WTC11 (cell line): ENCODE data around the gene OR2A14. TPM values are rescaled to one million over a fixed set of nuclear protein-coding genes. Genes with fewer than 3 reads are reported as not detected.

Experiments used
- ATAC-seq: fragments of 200-7000 bp; cut with Tn5 transposase; 2 replicates; pipeline ENCODE4 v1.10.0; 2021; ENCODE audit warnings: mild to moderate bottlenecking, moderate library complexity
- CTCF ChIA-PET: fragments of 300-600 bp; sonication (Branson Sonifier 250); formaldehyde crosslinking; loops from one replicate; lab custom pipeline; 2021; ENCODE audit warnings: antibody characterized with exemption; lab: Charles Lee
- POLR2A ChIA-PET: fragments of 350-600 bp; sonication (Branson Sonifier 250); formaldehyde crosslinking; loops from one replicate; lab custom pipeline; 2021; ENCODE audit warnings: antibody characterized with exemption; lab: Charles Lee
- DNase-seq: peaks from one replicate; pipeline ENCODE4 v3.0.0; 2021; ENCODE audit warnings: low spot score
- H3K27ac Mint-ChIP-seq: 2 replicates; pipeline ENCODE4 v1.8.0; 2021; ENCODE audit warnings: mixed read lengths
- H3K27me3 Mint-ChIP-seq: 2 replicates; pipeline ENCODE4 v1.8.0; 2021; ENCODE audit warnings: low read depth, mild to moderate bottlenecking, moderate library complexity, mixed read lengths
- H3K36me3 Mint-ChIP-seq: 2 replicates; pipeline ENCODE4 v1.8.0; 2021; ENCODE audit warnings: mixed read lengths
- H3K4me1 Mint-ChIP-seq: 2 replicates; pipeline ENCODE4 v1.8.0; 2022; ENCODE audit warnings: mixed read lengths
- H3K4me3 Mint-ChIP-seq: 2 replicates; pipeline ENCODE4 v1.8.0; 2021; ENCODE audit warnings: mild to moderate bottlenecking, moderate library complexity, mixed read lengths
- H3K9me3 Mint-ChIP-seq: 2 replicates; pipeline ENCODE4 v1.8.0; 2021; ENCODE audit warnings: mixed read lengths
- ATF1 ChIP-seq: sonication (generic); formaldehyde crosslinking; IDR thresholded peaks from 2 replicates; pipeline ENCODE4 v1.8.1; 2023; ENCODE audit warnings: mild to moderate bottlenecking, moderate library complexity, missing genetic modification reagents
- ELF4 ChIP-seq: sonication (generic); formaldehyde crosslinking; IDR thresholded peaks from 2 replicates; pipeline ENCODE4 v1.8.1; 2022; ENCODE audit warnings: low read depth, mild to moderate bottlenecking, moderate library complexity, missing genetic modification reagents
- FOXJ3 ChIP-seq: sonication (generic); formaldehyde crosslinking; IDR thresholded peaks from 2 replicates; pipeline ENCODE4 v1.9.0; 2021; ENCODE audit warnings: missing genetic modification reagents, mild to moderate bottlenecking, borderline replicate concordance
- FOXK1 ChIP-seq: sonication (generic); formaldehyde crosslinking; IDR thresholded peaks from 2 replicates; pipeline ENCODE4 v1.8.0; 2022; ENCODE audit warnings: mild to moderate bottlenecking, moderate library complexity, missing genetic modification reagents
- KAT7 ChIP-seq: sonication (generic); formaldehyde crosslinking; IDR thresholded peaks from 2 replicates; pipeline ENCODE4 v1.8.1; 2023; ENCODE audit warnings: missing genetic modification reagents, mild to moderate bottlenecking, borderline replicate concordance
- MXD4 ChIP-seq: fragments of 250-450 bp; sonication (Bioruptor Pico); IDR thresholded peaks from 2 replicates; pipeline ENCODE4 v1.8.0; 2021; ENCODE audit warnings: mild to moderate bottlenecking, moderate library complexity, borderline replicate concordance
- NR1H2 ChIP-seq: sonication (generic); formaldehyde crosslinking; IDR thresholded peaks from 2 replicates; pipeline ENCODE4 v1.9.0; 2021; ENCODE audit warnings: mild to moderate bottlenecking, moderate library complexity, missing genetic modification reagents
- NR2C2 ChIP-seq: sonication (generic); formaldehyde crosslinking; IDR thresholded peaks from 2 replicates; pipeline ENCODE4 v1.8.0; 2022; ENCODE audit warnings: mild to moderate bottlenecking, missing genetic modification reagents
- RELA ChIP-seq: sonication (generic); formaldehyde crosslinking; IDR thresholded peaks from 2 replicates; pipeline ENCODE4 v1.8.1; 2022; ENCODE audit warnings: missing genetic modification reagents, mild to moderate bottlenecking, borderline replicate concordance
- TEAD1 ChIP-seq: sonication (generic); formaldehyde crosslinking; IDR thresholded peaks from 2 replicates; pipeline ENCODE4 v1.8.0; 2022; ENCODE audit warnings: mild to moderate bottlenecking, missing genetic modification reagents
- ZNF317 ChIP-seq: sonication (generic); formaldehyde crosslinking; IDR thresholded peaks from 2 replicates; pipeline ENCODE4 v1.8.1; 2023; ENCODE audit warnings: low read depth, mild to moderate bottlenecking, moderate library complexity, missing genetic modification reagents, borderline replicate concordance
- ZNF423 ChIP-seq: fragments of 250-450 bp; sonication (Bioruptor Pico); IDR thresholded peaks from 2 replicates; pipeline ENCODE4 v2.1.2; 2022; ENCODE audit warnings: mild to moderate bottlenecking, moderate library complexity
- total RNA-seq: library from RNA; stranded (reverse); gene quantifications from 3 replicates; pipeline ENCODE4 v1.2.3, GENCODE V29; 2021
- TF ChIP-seq, protein P1 (sequence below): sonication (generic); formaldehyde crosslinking; IDR thresholded peaks from 2 replicates; pipeline ENCODE4 v1.8.0; 2022; ENCODE audit warnings: missing genetic modification reagents
- TF ChIP-seq, protein P2 (sequence below): fragments of 200-600 bp; IDR thresholded peaks from 2 replicates; pipeline ENCODE4 v1.8.0; 2022; ENCODE audit warnings: antibody characterized with exemption
- TF ChIP-seq, protein P3 (sequence below): sonication (generic); formaldehyde crosslinking; IDR thresholded peaks from 2 replicates; pipeline ENCODE4 v1.8.0; 2023; ENCODE audit warnings: missing genetic modification reagents, mild to moderate bottlenecking, borderline replicate concordance
- TF ChIP-seq, protein P4 (sequence below): sonication (generic); formaldehyde crosslinking; IDR thresholded peaks from 2 replicates; pipeline ENCODE4 v1.8.1; 2022; ENCODE audit warnings: low read depth, mild to moderate bottlenecking, moderate library complexity, missing genetic modification reagents, borderline replicate concordance
- TF ChIP-seq, protein P5 (sequence below): fragments of 250-450 bp; sonication (Bioruptor Pico); conservative IDR thresholded peaks from 2 replicates; pipeline ENCODE4 v1.9.0; 2021; ENCODE audit warnings: mild to moderate bottlenecking
- TF ChIP-seq, protein P6 (sequence below): fragments of 250-450 bp; sonication (Bioruptor Pico); IDR thresholded peaks from 2 replicates; pipeline ENCODE4 v1.9.0; 2021; ENCODE audit warnings: mild to moderate bottlenecking
- TF ChIP-seq, protein P7 (sequence below): fragments of 250-450 bp; sonication (Bioruptor Pico); IDR thresholded peaks from 2 replicates; pipeline ENCODE4 v2.1.2; 2022; ENCODE audit warnings: mild to moderate bottlenecking, moderate library complexity

Gene OR2A14
- total RNA-seq, 1 experiment from 2014 or later = not detected

DNA sequence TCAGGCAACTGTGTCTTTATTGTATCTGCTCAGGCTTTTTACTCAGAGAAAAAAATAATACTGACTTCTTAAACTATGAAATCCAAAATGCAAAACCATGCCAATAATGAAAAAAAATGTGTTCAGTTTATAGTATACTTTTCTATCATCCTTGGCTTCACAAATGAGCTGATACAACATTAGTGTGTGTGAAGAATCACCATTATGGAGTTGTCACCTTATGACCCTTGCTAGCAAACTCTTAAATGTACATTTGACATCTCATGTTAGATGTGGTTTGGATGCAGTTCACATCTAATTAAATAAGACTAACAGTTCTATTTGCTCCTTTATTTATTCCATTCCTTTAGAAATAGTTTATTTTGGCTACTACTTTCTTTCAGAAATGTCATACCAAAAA, 17.8 kb upstream of the OR2A14 start (continued):
- TF ChIP-seq, protein P1, sequence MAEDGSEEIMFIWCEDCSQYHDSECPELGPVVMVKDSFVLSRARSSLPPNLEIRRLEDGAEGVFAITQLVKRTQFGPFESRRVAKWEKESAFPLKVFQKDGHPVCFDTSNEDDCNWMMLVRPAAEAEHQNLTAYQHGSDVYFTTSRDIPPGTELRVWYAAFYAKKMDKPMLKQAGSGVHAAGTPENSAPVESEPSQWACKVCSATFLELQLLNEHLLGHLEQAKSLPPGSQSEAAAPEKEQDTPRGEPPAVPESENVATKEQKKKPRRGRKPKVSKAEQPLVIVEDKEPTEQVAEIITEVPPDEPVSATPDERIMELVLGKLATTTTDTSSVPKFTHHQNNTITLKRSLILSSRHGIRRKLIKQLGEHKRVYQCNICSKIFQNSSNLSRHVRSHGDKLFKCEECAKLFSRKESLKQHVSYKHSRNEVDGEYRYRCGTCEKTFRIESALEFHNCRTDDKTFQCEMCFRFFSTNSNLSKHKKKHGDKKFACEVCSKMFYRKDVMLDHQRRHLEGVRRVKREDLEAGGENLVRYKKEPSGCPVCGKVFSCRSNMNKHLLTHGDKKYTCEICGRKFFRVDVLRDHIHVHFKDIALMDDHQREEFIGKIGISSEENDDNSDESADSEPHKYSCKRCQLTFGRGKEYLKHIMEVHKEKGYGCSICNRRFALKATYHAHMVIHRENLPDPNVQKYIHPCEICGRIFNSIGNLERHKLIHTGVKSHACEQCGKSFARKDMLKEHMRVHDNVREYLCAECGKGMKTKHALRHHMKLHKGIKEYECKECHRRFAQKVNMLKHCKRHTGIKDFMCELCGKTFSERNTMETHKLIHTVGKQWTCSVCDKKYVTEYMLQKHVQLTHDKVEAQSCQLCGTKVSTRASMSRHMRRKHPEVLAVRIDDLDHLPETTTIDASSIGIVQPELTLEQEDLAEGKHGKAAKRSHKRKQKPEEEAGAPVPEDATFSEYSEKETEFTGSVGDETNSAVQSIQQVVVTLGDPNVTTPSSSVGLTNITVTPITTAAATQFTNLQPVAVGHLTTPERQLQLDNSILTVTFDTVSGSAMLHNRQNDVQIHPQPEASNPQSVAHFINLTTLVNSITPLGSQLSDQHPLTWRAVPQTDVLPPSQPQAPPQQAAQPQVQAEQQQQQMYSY (CRISPR knock-in tag) = no peak
- no peak for TF ChIP-seq FOXK1
- TF ChIP-seq FOXJ3 (CRISPR knock-in tag) = no peak
- TF ChIP-seq ZNF317 (CRISPR knock-in tag) = no peak
- no peak for TF ChIP-seq TEAD1
- TF ChIP-seq, protein P2, sequence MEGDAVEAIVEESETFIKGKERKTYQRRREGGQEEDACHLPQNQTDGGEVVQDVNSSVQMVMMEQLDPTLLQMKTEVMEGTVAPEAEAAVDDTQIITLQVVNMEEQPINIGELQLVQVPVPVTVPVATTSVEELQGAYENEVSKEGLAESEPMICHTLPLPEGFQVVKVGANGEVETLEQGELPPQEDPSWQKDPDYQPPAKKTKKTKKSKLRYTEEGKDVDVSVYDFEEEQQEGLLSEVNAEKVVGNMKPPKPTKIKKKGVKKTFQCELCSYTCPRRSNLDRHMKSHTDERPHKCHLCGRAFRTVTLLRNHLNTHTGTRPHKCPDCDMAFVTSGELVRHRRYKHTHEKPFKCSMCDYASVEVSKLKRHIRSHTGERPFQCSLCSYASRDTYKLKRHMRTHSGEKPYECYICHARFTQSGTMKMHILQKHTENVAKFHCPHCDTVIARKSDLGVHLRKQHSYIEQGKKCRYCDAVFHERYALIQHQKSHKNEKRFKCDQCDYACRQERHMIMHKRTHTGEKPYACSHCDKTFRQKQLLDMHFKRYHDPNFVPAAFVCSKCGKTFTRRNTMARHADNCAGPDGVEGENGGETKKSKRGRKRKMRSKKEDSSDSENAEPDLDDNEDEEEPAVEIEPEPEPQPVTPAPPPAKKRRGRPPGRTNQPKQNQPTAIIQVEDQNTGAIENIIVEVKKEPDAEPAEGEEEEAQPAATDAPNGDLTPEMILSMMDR = no peak

DNA sequence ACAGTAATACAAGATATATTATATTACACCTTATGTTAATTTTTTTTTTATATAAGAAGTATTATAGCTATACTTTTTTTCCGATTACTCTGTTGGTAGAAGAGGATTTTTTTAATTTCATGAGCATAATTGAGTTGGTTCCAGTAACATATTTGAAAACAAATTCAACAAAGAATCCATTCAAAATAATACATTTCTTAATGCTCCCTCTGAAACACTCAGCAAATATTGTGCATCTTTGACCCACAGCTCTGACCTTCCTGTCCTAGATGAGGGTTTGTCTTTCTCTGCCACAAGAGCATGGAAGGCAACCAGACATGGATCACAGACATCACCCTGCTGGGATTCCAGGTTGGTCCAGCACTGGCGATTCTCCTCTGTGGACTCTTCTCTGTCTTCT, 13.7 kb upstream of the OR2A14 start, which contains the start of gene OR2A2:
OR2A2 (plus strand) TSS at position 301 of the 400 bp plus-strand sequence; CDS start at position 301, 0 bp downstream.
- ChIA-PET POLR2A (no interaction called here), CTCF (no interaction called here)
- ATAC-seq (no peak), DNase-seq (no peak)
- Mint-ChIP-seq H3K4me3 (no peak within 1 kb of the TSS), H3K27me3 (no peaks in the 10 kb centered on the region), H3K9me3 (no peaks in the 10 kb centered on the region), H3K4me1 (no peaks in the 10 kb centered on the region), H3K27ac (no peak within 1 kb of the TSS), H3K36me3 (no peaks in the 10 kb centered on the region)
- TF ChIP-seq, protein P3, sequence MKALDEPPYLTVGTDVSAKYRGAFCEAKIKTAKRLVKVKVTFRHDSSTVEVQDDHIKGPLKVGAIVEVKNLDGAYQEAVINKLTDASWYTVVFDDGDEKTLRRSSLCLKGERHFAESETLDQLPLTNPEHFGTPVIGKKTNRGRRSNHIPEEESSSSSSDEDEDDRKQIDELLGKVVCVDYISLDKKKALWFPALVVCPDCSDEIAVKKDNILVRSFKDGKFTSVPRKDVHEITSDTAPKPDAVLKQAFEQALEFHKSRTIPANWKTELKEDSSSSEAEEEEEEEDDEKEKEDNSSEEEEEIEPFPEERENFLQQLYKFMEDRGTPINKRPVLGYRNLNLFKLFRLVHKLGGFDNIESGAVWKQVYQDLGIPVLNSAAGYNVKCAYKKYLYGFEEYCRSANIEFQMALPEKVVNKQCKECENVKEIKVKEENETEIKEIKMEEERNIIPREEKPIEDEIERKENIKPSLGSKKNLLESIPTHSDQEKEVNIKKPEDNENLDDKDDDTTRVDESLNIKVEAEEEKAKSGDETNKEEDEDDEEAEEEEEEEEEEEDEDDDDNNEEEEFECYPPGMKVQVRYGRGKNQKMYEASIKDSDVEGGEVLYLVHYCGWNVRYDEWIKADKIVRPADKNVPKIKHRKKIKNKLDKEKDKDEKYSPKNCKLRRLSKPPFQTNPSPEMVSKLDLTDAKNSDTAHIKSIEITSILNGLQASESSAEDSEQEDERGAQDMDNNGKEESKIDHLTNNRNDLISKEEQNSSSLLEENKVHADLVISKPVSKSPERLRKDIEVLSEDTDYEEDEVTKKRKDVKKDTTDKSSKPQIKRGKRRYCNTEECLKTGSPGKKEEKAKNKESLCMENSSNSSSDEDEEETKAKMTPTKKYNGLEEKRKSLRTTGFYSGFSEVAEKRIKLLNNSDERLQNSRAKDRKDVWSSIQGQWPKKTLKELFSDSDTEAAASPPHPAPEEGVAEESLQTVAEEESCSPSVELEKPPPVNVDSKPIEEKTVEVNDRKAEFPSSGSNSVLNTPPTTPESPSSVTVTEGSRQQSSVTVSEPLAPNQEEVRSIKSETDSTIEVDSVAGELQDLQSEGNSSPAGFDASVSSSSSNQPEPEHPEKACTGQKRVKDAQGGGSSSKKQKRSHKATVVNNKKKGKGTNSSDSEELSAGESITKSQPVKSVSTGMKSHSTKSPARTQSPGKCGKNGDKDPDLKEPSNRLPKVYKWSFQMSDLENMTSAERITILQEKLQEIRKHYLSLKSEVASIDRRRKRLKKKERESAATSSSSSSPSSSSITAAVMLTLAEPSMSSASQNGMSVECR = no peak
- TF ChIP-seq, protein P4, sequence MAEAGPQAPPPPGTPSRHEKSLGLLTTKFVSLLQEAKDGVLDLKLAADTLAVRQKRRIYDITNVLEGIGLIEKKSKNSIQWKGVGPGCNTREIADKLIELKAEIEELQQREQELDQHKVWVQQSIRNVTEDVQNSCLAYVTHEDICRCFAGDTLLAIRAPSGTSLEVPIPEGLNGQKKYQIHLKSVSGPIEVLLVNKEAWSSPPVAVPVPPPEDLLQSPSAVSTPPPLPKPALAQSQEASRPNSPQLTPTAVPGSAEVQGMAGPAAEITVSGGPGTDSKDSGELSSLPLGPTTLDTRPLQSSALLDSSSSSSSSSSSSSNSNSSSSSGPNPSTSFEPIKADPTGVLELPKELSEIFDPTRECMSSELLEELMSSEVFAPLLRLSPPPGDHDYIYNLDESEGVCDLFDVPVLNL = no peak
- TF ChIP-seq, protein P5, sequence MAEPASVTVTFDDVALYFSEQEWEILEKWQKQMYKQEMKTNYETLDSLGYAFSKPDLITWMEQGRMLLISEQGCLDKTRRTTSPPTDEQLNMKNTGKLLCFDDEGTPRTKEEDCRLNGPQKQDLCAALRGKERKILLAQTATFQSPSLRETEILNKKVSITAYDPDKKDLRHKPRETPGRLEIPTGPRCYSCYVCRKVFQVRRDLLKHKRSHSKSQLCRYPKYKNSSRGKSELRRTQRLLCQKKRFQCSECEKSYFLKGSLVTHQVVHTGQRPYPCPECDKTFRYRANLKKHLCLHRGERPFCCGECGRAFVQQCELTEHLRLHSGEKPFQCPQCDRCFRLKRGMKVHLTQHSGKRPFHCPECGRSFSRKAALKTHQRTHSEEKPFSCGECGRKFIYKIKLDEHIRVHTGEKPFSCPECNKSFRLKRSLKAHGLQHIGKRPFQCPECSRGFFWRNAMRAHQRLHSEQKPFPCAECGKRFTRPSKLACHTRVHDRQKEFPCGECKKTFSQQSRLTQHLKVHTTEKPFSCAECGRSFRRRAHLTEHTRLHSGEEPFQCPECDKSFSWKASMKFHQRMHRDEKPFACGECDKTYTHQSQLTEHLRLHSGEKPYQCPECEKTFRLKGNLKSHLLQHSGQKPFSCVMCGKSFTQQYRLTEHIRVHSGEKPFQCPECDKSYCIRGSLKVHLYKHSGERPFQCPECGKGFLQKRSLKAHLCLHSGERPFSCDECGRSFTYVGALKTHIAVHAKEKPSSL (CRISPR knock-in tag) = no peak
- no peak for TF ChIP-seq MXD4 (CRISPR knock-in tag)
- no peak for TF ChIP-seq KAT7 (CRISPR knock-in tag)
- no peak for TF ChIP-seq NR2C2 (CRISPR knock-in tag)
- TF ChIP-seq NR1H2 (CRISPR knock-in tag) = no peak
- TF ChIP-seq, protein P6, sequence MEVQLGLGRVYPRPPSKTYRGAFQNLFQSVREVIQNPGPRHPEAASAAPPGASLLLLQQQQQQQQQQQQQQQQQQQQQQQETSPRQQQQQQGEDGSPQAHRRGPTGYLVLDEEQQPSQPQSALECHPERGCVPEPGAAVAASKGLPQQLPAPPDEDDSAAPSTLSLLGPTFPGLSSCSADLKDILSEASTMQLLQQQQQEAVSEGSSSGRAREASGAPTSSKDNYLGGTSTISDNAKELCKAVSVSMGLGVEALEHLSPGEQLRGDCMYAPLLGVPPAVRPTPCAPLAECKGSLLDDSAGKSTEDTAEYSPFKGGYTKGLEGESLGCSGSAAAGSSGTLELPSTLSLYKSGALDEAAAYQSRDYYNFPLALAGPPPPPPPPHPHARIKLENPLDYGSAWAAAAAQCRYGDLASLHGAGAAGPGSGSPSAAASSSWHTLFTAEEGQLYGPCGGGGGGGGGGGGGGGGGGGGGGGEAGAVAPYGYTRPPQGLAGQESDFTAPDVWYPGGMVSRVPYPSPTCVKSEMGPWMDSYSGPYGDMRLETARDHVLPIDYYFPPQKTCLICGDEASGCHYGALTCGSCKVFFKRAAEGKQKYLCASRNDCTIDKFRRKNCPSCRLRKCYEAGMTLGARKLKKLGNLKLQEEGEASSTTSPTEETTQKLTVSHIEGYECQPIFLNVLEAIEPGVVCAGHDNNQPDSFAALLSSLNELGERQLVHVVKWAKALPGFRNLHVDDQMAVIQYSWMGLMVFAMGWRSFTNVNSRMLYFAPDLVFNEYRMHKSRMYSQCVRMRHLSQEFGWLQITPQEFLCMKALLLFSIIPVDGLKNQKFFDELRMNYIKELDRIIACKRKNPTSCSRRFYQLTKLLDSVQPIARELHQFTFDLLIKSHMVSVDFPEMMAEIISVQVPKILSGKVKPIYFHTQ = no peak
- no peak for TF ChIP-seq ELF4 (CRISPR knock-in tag)
- TF ChIP-seq RELA (CRISPR knock-in tag) = no peak
- no peak for TF ChIP-seq ATF1
- no peak for TF ChIP-seq ZNF317 (CRISPR knock-in tag)
- no peak for TF ChIP-seq ZNF423
- TF ChIP-seq, protein P7, sequence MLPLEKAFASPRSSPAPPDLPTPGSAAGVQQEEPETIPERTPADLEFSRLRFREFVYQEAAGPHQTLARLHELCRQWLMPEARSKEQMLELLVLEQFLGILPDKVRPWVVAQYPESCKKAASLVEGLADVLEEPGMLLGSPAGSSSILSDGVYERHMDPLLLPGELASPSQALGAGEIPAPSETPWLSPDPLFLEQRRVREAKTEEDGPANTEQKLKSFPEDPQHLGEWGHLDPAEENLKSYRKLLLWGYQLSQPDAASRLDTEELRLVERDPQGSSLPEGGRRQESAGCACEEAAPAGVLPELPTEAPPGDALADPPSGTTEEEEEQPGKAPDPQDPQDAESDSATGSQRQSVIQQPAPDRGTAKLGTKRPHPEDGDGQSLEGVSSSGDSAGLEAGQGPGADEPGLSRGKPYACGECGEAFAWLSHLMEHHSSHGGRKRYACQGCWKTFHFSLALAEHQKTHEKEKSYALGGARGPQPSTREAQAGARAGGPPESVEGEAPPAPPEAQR (CRISPR knock-in tag) = no peak
